Stimulated activated CD8-positive, alpha-beta memory T cell treated with anti-CD3 and anti-CD28 coated beads, Interleukin-7, amount 100 ng/mL, for 4 hours (primary cell): ENCODE results near the gene ETS2.
A peak's percentile ranks its signal among the peaks of the same experiment; 100 is the strongest.

Experiments
- DNase-seq, 2 donors: peaks; one replicate each; pipeline ENCODE4 v3.0.0-alpha.2; 2020; ENCODE audit warnings: low read depth in 2 of 2

Gene ETS2

GRCh38 chr21:38805328-38806152, at the start of gene ETS2:
Gene ETS2 (plus strand): TSS chr21:38805929. CDS start chr21:38810035, 4,106 bp downstream.
- peak; percentile 62 to 76 for DNase-seq

GRCh38 chr21:38756746-38757145, 49.0 kb upstream of the ETS2 start:
- no peak for DNase-seq

GRCh38 chr21:38758501-38759214, 47.1 kb upstream of the ETS2 start:
- DNase-seq: no peak

GRCh38 chr21:38759413-38759812, 46.3 kb upstream of the ETS2 start:
- DNase-seq: no peak

GRCh38 chr21:38760017-38760761, 45.5 kb upstream of the ETS2 start:
- DNase-seq: no peak

GRCh38 chr21:38760762-38761155, 45.0 kb upstream of the ETS2 start:
- no peak for DNase-seq

GRCh38 chr21:38761531-38761930, 44.2 kb upstream of the ETS2 start:
- DNase-seq: no peak

GRCh38 chr21:38765056-38765455, 40.7 kb upstream of the ETS2 start:
- DNase-seq: no peak

GRCh38 chr21:38766987-38767722, 38.6 kb upstream of the ETS2 start:
- DNase-seq: peak; percentile 14 to 41

- peak; percentile 25 to 40 for DNase-seq
Observed at GRCh38 chr21:38768471-38769063, 37.2 kb upstream of the ETS2 start.

GRCh38 chr21:38769191-38769780, 36.4 kb upstream of the ETS2 start:
- no peak for DNase-seq

GRCh38 chr21:38770660-38771059, 35.1 kb upstream of the ETS2 start:
- DNase-seq: no peak

- no peak for DNase-seq
Observed at GRCh38 chr21:38771536-38771935, 34.2 kb upstream of the ETS2 start.

GRCh38 chr21:38772646-38773045, 33.1 kb upstream of the ETS2 start:
- no peak for DNase-seq

GRCh38 chr21:38773099-38774061, 32.3 kb upstream of the ETS2 start:
- no peak for DNase-seq

GRCh38 chr21:38774152-38774551, 31.6 kb upstream of the ETS2 start:
- DNase-seq: no peak

- no peak for DNase-seq
Observed at GRCh38 chr21:38774586-38775285, 31.0 kb upstream of the ETS2 start.

GRCh38 chr21:38775733-38776132, 30.0 kb upstream of the ETS2 start:
- no peak for DNase-seq

GRCh38 chr21:38777015-38777414, 28.7 kb upstream of the ETS2 start:
- no peak for DNase-seq
